Measurements from ENCODE around the gene GSTM3. TPM values are rescaled to one million over a fixed set of nuclear protein-coding genes. Genes with fewer than 3 reads are reported as not detected.
A peak's percentile ranks its signal among the peaks of the same experiment; 100 is the strongest.

The GSTM3 gene
- total RNA-seq, 4 donors from 2014 or later = 65.9 to 288 (median 114) TPM

DNA sequence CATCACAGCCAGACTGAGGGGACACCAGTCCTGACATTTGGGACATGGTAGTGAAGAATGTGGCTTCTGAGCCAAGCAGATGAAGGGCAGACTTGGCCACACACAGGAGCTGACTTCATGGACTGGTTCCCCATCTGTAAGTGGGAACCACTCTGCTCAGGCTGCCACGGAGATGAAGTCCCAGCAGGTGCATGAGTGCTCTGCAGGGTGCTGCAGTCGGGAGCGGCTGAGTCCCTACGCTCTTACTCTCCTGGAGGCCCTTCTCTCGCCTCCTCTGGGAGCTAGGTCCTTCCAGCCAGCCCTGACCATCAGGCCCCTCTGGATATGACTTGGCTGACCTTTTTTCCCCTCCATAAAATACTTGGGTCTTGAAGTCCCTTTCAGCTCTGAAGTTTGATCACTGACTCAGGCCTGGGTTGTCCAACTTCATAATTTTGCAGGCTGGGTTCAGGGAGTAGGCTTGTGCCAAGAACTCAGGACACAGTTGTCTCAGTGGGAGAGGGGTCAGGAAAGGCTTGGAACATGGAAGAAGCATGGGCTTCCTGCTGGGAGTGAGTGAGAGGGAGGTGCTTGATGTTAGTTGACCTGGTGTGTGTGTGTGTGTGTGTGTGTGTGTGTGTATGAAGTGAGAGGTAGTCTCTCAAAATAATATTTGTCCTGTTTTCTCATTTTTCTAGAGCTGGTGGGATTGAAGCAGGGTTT, 43.9 kb upstream of the GSTM3 start:
- no peaks in the 10 kb centered on the region for H3K27me3 ChIP-seq
- no peak overlapping the region for H3K27ac ChIP-seq
- H3K4me1 ChIP-seq = peaks cover 20% of the 10 kb centered on the region
- peak in 1 of 2 donors; percentile 41 for DNase-seq (ENCODE audit: low spot score in 2 of 2)
- H3K4me3 ChIP-seq = no peak overlapping the region
- TF ChIP-seq, protein P1, sequence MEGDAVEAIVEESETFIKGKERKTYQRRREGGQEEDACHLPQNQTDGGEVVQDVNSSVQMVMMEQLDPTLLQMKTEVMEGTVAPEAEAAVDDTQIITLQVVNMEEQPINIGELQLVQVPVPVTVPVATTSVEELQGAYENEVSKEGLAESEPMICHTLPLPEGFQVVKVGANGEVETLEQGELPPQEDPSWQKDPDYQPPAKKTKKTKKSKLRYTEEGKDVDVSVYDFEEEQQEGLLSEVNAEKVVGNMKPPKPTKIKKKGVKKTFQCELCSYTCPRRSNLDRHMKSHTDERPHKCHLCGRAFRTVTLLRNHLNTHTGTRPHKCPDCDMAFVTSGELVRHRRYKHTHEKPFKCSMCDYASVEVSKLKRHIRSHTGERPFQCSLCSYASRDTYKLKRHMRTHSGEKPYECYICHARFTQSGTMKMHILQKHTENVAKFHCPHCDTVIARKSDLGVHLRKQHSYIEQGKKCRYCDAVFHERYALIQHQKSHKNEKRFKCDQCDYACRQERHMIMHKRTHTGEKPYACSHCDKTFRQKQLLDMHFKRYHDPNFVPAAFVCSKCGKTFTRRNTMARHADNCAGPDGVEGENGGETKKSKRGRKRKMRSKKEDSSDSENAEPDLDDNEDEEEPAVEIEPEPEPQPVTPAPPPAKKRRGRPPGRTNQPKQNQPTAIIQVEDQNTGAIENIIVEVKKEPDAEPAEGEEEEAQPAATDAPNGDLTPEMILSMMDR (IDR thresholded peaks at IDR 0.05) = no peak
- TF ChIP-seq EP300 (IDR thresholded peaks at IDR 0.05) = no peak
- TF ChIP-seq POLR2AphosphoS5 (IDR thresholded peaks at IDR 0.05) = no peak
- TF ChIP-seq POLR2A (IDR thresholded peaks at IDR 0.05) = no peak
- no peaks in the 10 kb centered on the region for H3K36me3 ChIP-seq
- no peaks in the 10 kb centered on the region for H3K9me3 ChIP-seq
- 81% methylated on average over 5 of the region's 5 CpGs for WGBS

DNA sequence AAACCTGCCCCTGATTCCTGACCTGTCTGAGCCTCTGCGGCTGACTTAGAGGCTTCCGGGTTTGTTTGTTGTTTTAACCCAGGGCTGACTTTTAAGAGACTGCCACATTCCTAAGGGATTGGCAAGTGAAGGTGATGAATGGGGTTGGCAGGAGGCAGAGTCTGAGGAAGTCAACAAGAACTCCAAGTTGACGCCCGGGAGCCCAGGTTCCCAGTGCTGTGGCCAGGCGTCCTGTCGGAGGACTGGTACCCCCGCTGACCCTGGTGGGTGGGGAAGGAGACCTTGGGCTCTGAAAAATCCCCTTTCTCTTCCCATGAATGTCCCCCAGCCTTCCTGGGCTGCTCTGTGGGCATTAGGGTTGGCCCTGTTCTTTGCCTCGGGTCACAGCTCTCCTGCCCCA, 42.6 kb upstream of the GSTM3 start:
- WGBS = 26% methylated on average over 7 of the region's 8 CpGs
- DNase-seq (ENCODE audit: low spot score in 2 of 2) = peak in 1 of 2 donors; percentile 54

GRCh38 chr1:109782927-109783326, 42.1 kb upstream of the GSTM3 start:
- WGBS = 72% methylated on average over 4 of the region's 4 CpGs
- Histone ChIP-seq H3K4me1 (peaks cover 20% of the 10 kb centered on the region), H3K27ac (no peak overlapping the region), H3K9me3 (no peaks in the 10 kb centered on the region), H3K4me3 (no peak overlapping the region), H3K27me3 (no peaks in the 10 kb centered on the region), H3K36me3 (no peaks in the 10 kb centered on the region)
- peak in 1 of 2 donors; percentile 30 for DNase-seq (ENCODE audit: low spot score in 2 of 2)
- TF ChIP-seq POLR2AphosphoS5 (IDR thresholded peaks at IDR 0.05) (no peak), POLR2A (IDR thresholded peaks at IDR 0.05) (no peak), EP300 (IDR thresholded peaks at IDR 0.05) (no peak)
- TF ChIP-seq, protein P1 (IDR thresholded peaks at IDR 0.05) = no peak

More for the DNA sequence above, 42.6 kb upstream of the GSTM3 start:
- no peaks in the 10 kb centered on the region for H3K9me3 ChIP-seq
- TF ChIP-seq POLR2A (IDR thresholded peaks at IDR 0.05) (no peak), POLR2AphosphoS5 (IDR thresholded peaks at IDR 0.05) (no peak), EP300 (IDR thresholded peaks at IDR 0.05) (no peak)
- TF ChIP-seq, protein P1 (IDR thresholded peaks at IDR 0.05) = no peak
- H3K4me3 ChIP-seq = no peak overlapping the region
- peaks cover 20% of the 10 kb centered on the region for H3K4me1 ChIP-seq
- H3K27ac ChIP-seq = no peak overlapping the region
- no peaks in the 10 kb centered on the region for H3K27me3 ChIP-seq
- no peaks in the 10 kb centered on the region for H3K36me3 ChIP-seq

GRCh38 chr1:109782514-109782913, 41.7 kb upstream of the GSTM3 start:
- 50% methylated on average over 1 of the region's 1 CpG for whole genome bisulfite sequencing
- DNase-seq (ENCODE audit: low spot score in 2 of 2) = peak in 1 of 2 donors; percentile 43
- H3K9me3 ChIP-seq = no peaks in the 10 kb centered on the region
- H3K4me3 ChIP-seq = no peak overlapping the region
- H3K27ac ChIP-seq = no peak overlapping the region
- no peak for TF ChIP-seq EP300 (IDR thresholded peaks at IDR 0.05)
- TF ChIP-seq, protein P1 (IDR thresholded peaks at IDR 0.05) = no peak
- TF ChIP-seq POLR2A (IDR thresholded peaks at IDR 0.05) = no peak
- no peak for TF ChIP-seq POLR2AphosphoS5 (IDR thresholded peaks at IDR 0.05)
- H3K36me3 ChIP-seq = no peaks in the 10 kb centered on the region
- peaks cover 17% of the 10 kb centered on the region for H3K4me1 ChIP-seq
- H3K27me3 ChIP-seq = no peaks in the 10 kb centered on the region

DNA sequence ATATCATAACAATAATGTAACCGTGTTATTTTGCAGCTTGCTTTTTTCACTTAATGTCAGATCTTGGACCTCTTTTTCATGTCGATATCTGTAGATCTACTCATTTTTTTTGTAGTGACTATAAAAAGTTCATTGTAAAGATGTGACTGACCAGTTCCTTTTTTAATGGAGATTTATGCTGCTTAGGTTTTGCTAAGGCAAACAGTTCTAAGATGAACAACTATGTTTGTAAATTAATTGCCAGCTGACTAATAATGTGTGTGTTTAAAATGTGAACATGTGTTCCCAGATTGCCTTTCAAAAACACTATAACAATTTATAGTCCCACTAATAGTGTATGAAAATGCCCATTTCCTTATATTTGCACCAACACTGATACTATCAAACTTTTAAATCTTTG, 41.0 kb upstream of the GSTM3 start:
- Histone ChIP-seq H3K4me3 (no peak overlapping the region), H3K9me3 (no peaks in the 10 kb centered on the region), H3K27me3 (no peaks in the 10 kb centered on the region), H3K36me3 (no peaks in the 10 kb centered on the region), H3K27ac (no peak overlapping the region), H3K4me1 (peaks cover 20% of the 10 kb centered on the region)
- no peak for TF ChIP-seq EP300 (IDR thresholded peaks at IDR 0.05)
- no peak for TF ChIP-seq POLR2A (IDR thresholded peaks at IDR 0.05)
- TF ChIP-seq, protein P1 (IDR thresholded peaks at IDR 0.05) = no peak
- no peak for TF ChIP-seq POLR2AphosphoS5 (IDR thresholded peaks at IDR 0.05)
- 88% methylated on average over 2 of the region's 2 CpGs for WGBS
- DNase-seq (ENCODE audit: low spot score in 2 of 2) = no peak
